SIG-M5 (cell line): ENCODE results near the gene EMP2.
"Not testable (repeated sequence)": the region's sequence is repeated elsewhere in the genome, so short reads cannot be mapped to it uniquely, and the experiment has no call there.

Source experiments
- DNase-seq: peaks from one replicate; lab custom pipeline; 2025; lab: John Stamatoyannopoulos, UW

Gene EMP2

GRCh38 chr16:10521681-10522274 is 58.6 kb downstream of the EMP2 start:
- DNase-seq: no peak

- no peak for DNase-seq
Measured at GRCh38 chr16:10520869-10521578, 59.4 kb downstream of the EMP2 start.

DNA sequence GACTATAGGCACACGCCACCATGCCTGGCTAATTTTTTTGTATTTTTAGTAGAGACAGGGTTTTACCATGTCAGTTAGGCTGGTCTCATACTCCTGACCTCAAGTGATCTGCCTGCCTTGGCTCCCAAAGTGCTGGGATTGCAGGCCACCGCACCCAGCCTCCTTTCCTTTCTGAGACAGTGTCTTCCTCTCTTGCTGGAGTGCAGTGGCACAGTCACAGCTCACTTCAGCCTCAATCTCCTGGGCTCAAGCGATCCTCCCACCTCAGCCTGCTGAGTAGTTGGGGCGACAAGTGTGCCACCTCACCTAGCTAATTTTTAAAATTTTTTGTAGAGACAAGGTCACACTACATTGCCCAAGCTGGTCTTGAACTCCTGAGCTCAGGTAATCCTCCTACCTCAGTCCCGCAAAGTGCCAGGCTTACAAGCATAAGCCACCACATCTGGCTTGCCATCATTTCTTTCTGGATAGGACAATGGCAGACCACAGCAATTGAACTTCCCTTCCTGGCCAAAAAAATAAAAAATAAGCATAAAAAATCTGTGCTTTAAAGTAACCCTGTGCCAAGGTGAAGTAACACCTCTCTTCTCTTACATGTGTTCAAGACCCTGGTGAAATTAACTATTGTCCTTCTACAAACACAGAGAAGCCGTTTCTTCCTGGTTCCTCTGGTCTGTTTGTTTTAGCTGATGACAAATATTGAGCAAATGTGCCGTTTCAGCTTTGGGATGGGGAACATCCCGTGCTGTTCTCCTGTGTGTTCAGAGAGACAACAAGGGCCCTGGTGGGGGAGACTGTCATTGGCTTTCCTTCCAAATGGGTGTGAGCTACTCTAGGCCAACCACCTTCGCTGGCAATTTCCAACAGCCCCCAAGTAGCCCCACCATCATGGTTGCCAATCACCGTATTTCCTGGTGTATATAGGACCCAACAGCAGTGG is 60.2 kb downstream of the EMP2 start:
- no peak for DNase-seq

- no peak for DNase-seq
Measured at GRCh38 chr16:10519297-10519696, 61.1 kb downstream of the EMP2 start.

DNA sequence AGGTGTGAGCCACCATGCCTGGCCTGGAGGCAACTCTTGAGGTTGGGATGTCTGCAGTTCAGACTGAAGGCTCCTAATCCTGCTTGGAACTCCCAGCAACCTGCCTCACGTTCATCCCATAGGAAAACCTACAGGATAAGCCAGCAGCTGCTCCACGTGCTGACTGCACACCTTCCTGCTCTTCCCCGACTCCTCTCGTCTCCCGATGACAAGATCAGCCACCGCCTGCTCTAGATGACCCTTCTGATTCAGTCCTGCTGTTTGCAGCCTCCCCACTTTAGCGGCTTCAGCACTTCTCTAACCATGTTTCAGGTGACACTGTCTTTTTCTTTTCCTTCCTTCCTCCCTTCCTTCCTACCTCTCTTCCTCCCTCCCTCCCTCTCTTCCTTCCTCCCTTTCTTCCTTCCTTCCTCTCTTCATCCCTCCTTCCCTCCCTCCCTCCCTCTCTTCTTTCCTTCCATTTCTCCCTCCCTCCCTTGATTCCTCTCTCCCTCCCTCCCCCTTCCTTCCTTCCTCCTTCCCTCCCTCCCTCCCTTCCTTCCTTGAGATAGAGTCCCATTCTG is 61.8 kb downstream of the EMP2 start:
- DNase-seq: no peak

- DNase-seq: no peak
Measured at GRCh38 chr16:10517868-10518267, 62.5 kb downstream of the EMP2 start.

DNA sequence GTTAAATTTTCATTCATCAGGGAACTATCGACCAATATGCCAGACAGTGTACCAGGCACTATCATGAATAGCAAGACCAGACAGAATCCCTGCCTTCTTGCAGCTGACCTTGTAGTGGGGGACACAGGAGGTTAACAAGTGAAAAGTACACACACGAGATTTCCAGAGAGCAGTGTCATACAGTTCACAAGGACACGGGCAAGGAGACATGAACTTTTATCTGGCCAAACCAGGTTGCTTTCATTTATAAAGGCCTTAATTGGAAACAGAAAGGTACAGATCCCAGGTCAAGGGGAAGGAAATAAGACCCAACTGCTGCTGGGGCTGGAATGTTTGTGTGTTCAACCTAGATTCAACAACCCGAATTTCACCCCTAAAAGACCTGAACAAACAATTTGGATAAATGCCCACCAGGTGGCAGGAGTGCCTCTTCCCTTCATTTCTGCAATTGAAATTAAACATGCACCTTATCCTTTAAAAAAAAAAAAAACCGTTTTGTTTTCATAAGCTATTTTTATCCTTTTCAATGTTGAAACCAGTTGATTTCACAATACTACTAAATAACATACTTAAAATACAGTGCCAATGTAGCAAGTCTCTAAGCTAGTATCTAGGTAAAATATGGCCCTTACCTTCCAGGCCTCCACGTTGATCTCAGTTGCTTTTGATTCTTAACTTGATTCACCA is 65.9 kb downstream of the EMP2 start:
- DNase-seq: no peak

DNA sequence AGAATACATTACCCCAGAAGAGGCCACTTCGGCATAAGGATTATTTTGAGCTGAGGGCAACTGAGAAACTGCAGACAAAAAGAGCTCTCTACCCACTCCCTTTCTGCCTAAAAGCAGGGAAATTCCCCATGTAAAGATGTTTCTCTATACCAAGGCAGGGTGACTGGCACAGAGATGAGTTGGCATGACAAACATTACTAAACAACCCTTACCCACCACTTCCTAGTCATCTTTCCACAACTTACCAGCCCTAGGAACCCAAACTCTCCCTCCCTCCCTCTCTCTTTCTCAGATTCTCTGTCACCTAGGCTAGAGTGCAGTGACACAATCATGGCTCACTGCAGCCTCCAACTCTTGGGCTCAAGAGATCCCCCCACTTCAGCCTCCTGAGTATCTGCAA is 68.6 kb downstream of the EMP2 start:
- DNase-seq: no peak

DNA sequence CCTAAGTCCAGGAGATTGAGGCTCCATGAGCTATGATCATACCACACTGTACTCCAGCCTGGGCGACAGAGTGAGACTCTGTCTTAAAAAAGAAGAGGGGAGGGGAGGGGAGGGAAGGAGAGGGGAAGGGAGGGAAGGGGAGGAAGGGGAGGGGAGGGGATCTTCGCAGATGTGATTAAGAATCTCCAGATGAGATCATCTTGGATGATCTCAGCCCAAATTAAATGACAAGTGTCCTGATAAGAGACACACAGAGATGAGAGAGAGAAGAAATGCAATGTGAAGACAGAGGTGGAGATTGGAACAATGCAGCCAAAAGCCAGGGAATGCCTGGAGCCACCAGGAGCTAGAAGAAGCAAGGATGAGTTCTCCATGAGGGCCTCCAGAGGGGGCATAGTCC is 70.1 kb downstream of the EMP2 start:
- no peak for DNase-seq

DNA sequence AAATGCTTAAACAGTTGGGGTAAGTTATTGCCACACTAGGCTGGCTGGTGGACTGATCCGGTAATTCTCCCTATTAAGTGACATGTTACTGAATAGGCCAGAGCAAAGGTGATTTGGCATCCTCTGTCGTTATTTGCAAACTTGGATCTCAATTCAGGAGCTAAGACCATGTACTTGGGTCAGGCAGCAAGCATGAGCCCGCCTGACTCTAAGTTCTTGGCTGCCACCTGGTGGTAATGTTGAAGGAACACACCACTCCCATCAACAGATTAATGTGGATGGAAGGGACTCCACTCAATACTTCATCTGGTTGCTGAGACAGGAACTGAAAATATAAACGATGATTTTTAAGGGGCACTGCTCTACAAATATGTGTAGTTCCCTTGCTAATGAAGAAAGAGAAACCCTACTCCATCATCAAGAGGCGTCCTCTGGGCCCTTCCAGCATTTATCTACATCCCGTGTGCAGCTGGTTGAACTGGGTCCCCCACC is 70.8 kb downstream of the EMP2 start:
- peak; percentile 11 for DNase-seq

- DNase-seq: not testable (repeated sequence)
Measured at GRCh38 chr16:10505286-10505685, 75.1 kb downstream of the EMP2 start.

DNA sequence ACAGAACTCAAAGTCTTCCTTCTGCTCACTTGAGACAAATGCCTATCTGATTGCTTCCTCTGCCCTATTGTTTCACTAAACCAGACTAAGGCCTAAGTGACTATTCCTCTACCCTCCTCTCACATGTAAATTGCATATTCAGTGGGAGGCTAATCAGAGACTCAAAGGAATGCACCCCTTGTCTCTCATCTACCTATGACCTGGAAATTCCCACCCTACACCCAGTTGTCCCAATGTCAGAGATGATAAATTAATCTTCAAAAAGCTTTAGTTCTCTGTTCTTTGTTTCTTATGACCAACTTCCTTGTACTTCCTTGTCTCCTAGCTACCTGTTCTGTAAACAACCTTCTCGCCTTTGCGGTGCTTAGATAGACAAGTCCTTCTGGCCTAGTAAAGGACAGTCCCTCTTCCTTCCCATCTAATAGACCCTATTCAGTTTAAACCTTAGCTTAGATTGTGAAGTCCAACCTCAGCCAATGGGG is 76.0 kb downstream of the EMP2 start:
- no peak for DNase-seq

GRCh38 chr16:10502776-10503175 is 77.6 kb downstream of the EMP2 start:
- DNase-seq: no peak

DNA sequence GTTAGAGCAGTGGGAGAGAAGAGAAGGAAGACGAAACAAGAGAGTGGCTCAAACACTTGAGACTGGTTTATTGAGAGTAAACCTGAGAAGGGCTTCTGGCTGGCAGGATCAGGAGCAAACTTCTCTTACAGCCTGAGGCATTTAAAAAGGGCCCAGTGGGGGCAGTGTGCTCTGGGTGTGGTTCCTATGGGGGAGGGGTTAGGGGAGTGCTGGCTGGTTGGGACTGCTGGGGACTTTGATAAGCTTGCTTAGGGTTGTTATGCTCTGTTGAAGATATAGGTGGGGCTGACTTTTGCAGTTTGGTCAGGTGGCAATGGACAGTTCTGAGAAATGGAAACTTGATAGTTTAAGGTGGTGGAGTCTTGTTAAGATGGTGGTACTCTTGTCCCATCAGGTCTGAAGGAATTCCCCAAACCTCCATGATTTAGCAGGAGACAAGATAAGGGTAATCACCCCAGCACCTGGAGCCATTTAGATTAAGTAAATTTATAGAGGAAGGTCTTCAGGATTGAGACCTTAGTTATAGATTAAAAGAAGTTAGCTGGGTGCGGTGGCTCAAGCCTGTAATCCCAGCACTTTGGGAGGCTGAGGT is 79.3 kb downstream of the EMP2 start:
- no peak for DNase-seq

GRCh38 chr16:10500582-10500981 is 79.8 kb downstream of the EMP2 start:
- DNase-seq: no peak

DNA sequence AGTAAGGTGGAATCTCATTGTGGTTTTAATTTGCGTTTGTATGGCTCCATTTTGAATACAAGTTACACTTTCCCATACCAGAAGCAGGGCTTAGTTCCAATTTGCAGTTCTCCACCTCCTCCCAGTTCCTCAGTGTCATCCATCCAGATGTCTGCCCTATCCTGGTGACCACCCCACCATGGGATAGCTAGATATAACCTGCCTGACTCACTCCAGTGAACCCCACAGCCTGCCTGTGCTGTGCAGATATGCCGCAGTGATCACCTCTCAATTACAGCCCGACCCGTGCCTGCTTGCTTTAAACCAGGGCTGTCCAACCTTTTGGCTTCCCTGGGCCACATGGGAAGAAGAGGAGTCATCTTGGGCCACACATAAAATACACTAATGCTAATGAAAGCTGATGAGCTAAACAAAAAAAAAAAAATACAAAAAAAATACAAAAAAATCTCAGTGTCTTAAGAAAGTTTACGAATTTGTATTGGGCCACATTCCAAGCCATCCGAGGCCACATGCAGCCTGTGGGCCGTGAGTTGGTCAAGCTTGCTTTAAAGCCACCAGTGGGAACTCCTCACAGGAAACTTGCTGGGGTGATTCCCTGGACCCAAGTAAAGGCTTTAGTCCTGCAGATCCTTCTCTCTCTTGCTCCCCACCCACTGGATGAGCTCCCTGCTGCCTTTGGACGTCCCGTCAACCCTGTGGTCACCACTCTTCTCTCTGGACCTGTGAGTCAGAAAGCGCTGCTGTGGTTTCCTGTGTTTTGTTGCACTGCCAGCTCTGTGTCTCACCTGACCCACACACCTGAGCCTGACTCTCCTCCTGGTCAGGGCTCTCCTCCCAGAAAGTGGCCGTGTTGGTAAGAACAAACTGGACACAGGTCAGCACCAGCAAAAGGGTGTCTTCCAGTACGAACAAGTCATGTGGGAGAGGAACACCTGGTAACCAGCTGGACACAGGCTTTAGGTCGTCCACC is 83.0 kb downstream of the EMP2 start:
- DNase-seq: no peak

GRCh38 chr16:10495031-10495345 is 85.4 kb downstream of the EMP2 start:
- no peak for DNase-seq

- DNase-seq: no peak
Measured at GRCh38 chr16:10494343-10495030, 85.9 kb downstream of the EMP2 start.

DNA sequence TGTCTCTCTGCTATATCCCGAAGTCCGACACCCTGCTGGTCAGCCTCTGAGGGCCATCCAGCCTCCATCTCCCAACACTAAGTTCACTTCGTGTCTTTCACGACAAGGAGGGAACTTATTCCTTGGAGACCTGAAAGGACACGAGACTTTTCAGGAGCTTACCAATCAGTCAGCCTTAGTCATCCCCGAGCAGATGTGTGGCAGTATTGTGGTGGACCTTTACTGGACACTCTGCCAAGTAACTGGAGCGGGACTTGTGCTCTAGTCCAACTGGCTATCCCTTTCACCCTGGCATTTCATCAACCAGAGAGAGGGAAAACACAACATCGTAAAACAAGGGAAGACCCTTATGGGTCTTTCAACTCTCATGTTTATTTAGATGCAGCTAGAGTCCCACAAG is 87.1 kb downstream of the EMP2 start:
- no peak for DNase-seq

DNA sequence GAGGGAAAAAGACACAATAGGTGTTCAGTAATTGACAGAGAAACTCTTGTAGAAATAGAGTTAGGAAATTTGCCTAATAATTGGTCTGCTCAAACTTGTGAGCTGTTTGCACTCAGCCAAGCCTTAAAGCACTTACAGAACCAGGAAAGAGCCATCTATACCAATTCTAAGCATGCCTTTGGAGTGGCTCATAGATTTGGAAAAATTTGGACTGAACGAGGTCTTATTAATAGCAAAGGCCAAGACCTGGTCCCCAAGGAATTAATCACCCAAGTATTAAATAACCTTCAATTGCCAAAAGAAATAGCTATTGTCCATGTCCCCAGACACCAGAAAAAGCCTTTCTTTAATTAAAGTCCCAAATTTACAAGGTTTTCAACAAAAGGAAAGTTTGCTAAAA is 90.3 kb downstream of the EMP2 start:
- no peak for DNase-seq
